HepG2 (cell line): Measurements from ENCODE around the gene GATA5. TPM values are rescaled to one million over a fixed set of nuclear protein-coding genes. Genes with fewer than 3 reads are reported as not detected.

Experiments used
- ATAC-seq: fragments of 200-7000 bp; cut with Tn5 transposase; 3 replicates; pipeline ENCODE4 v1.9.1; 2020; ENCODE audit warnings: mild to moderate bottlenecking, moderate library complexity
- BruUV-seq: library from RNA; stranded (reverse); fragments of 400-500 nt; replicated peaks from 2 replicates; lab custom pipeline; 2021; lab: Mats Ljungman, UMichigan
- CTCF ChIA-PET: fragments of 300-600 bp; formaldehyde crosslinking; extraction: SDS; loops from one replicate; lab custom pipeline; 2021; ENCODE audit warnings: low total read pairs, inconsistent platforms, low intra/inter-chr PET ratio; lab: Yijun Ruan, JAX
- POLR2A ChIA-PET: fragments of 350-600 bp; sonication (Branson Sonifier 250); formaldehyde crosslinking; loops from one replicate; lab custom pipeline; 2020; ENCODE audit warnings: antibody characterized with exemption, inconsistent platforms; lab: Yijun Ruan, JAX
- DNase-seq: peaks from one replicate; pipeline ENCODE4 v3.0.0-alpha.2; 2015; ENCODE audit warnings: low spot score
- FAIRE-seq: peaks from 3 replicates; lab custom pipeline; 2011; peaks lifted over from hg19 to GRCh38; lab: Jason Lieb, UNC
- H2AFZ ChIP-seq: one replicate; pipeline ENCODE4 v1.6.1; 2011; ENCODE audit warnings: low read length, inconsistent platforms
- H3K27ac ChIP-seq: fragments of 300-600 bp; 3 replicates; pipeline ENCODE4 v1.8.0; 2011; ENCODE audit warnings: mixed run types, mild to moderate bottlenecking, mixed read lengths, low read length, inconsistent platforms; ENCODE audit not compliant: insufficient read depth; ENCODE audit errors: extremely low read length
- H3K27me3 ChIP-seq, 2 experiments: fragments of 200-600 bp in 1 of 2; 2 replicates in 1 of 2; 3 replicates in 1 of 2; pipeline versions ENCODE4 v1.6.0 to v1.8.0; 2011; ENCODE audit warnings: low read length in 2 of 2, mild to moderate bottlenecking in 2 of 2, moderate library complexity in 2 of 2, inconsistent platforms in 1 of 2; ENCODE audit not compliant: insufficient read depth in 2 of 2, control insufficient read depth in 1 of 2
- H3K36me3 ChIP-seq, 2 experiments: fragments of 200-600 bp in 1 of 2; replicated peaks in 1 of 2; 2 replicates in 1 of 2; 3 replicates in 1 of 2; pipeline versions ENCODE4 v1.5.1 to v1.8.0; 2011; ENCODE audit warnings: low read length in 2 of 2, inconsistent platforms in 1 of 2; ENCODE audit not compliant: insufficient read depth in 2 of 2, control insufficient read depth in 1 of 2
- H3K4me1 ChIP-seq: 2 replicates; pipeline ENCODE4 v1.5.1; 2012; ENCODE audit warnings: low read length, inconsistent platforms; ENCODE audit not compliant: insufficient read depth
- H3K4me2 ChIP-seq: 2 replicates; pipeline ENCODE4 v1.6.0; 2011; ENCODE audit warnings: low read depth, low read length, inconsistent platforms
- H3K4me3 ChIP-seq, 3 experiments: fragments of 200-600 bp in 1 of 3; sonication (generic), shearing (Covaris generic) in 1 of 3; replicated peaks in 1 of 3; 2 replicates each; pipeline ENCODE4 v1.5.1; 2011 to 2016; ENCODE audit warnings: low read length in 3 of 3, inconsistent platforms in 2 of 3, low read depth in 2 of 3, mild to moderate bottlenecking in 2 of 3, control low read depth in 1 of 3, mixed read lengths in 1 of 3; ENCODE audit not compliant: insufficient read depth in 1 of 3
- H3K79me2 ChIP-seq: one replicate; pipeline ENCODE4 v1.6.1; 2011; ENCODE audit warnings: low read length, inconsistent platforms; ENCODE audit not compliant: insufficient read depth
- H3K9ac ChIP-seq: 2 replicates; pipeline ENCODE4 v1.6.0; 2011; ENCODE audit warnings: mild to moderate bottlenecking, low read depth, low read length, inconsistent platforms; ENCODE audit not compliant: insufficient read depth
- H3K9me3 ChIP-seq: 2 replicates; pipeline ENCODE4 v1.5.1; 2012; ENCODE audit warnings: mild to moderate bottlenecking, low read length
- H4K20me1 ChIP-seq: 2 replicates; pipeline ENCODE4 v1.6.0; 2011; ENCODE audit warnings: inconsistent platforms, mild to moderate bottlenecking, low read length, moderate library complexity; ENCODE audit not compliant: insufficient read depth
- ATAD3A ChIP-seq: sonication (generic); formaldehyde crosslinking; IDR thresholded peaks from 2 replicates; pipeline ENCODE4 v1.4.0; 2020; ENCODE audit warnings: missing genetic modification reagents
- CC2D1A ChIP-seq: sonication (generic); formaldehyde crosslinking; IDR thresholded peaks from 2 replicates; pipeline ENCODE4 v1.8.1; 2023; ENCODE audit warnings: mild to moderate bottlenecking, missing genetic modification reagents
- ELF1 ChIP-seq: sonication (generic); formaldehyde crosslinking; IDR thresholded peaks from 2 replicates; pipeline ENCODE4 v1.4.0; 2020; ENCODE audit warnings: missing genetic modification reagents
- SMAD3 ChIP-seq: sonication (generic); formaldehyde crosslinking; IDR thresholded peaks from 2 replicates; pipeline ENCODE4 v1.4.0; 2020; ENCODE audit warnings: missing genetic modification reagents
- ZNF17 ChIP-seq: sonication (generic); formaldehyde crosslinking; IDR thresholded peaks from 2 replicates; pipeline ENCODE4 v1.5.0; 2020; ENCODE audit warnings: mild to moderate bottlenecking, missing genetic modification reagents
- ZNF350 ChIP-seq: sonication (generic); formaldehyde crosslinking; IDR thresholded peaks from 2 replicates; pipeline ENCODE4 v1.4.0; 2020; ENCODE audit warnings: mild to moderate bottlenecking, low read depth, missing genetic modification reagents, borderline replicate concordance
- WGBS: methylation state at CpG from one replicate; pipeline ENCODE4 v1.1.6; 2017; ENCODE audit warnings: low lambda C conversion rate; 5-methylcytosine and 5-hydroxymethylcytosine counted together
- in situ Hi-C: cut with HindIII; loops from 2 replicates; pipeline ENCODE4 v1.10.0; 2017; ENCODE audit warnings: low pct_unique_long_range_greater_than_20kb; ENCODE audit not compliant: extremely low pct_ligation_motif_present
- intact Hi-C: fragments of 100-400 bp; cut with micrococcal nuclease; formaldehyde crosslinking; loops from one replicate; pipeline ENCODE4 v1.10.0; 2022; ENCODE audit not compliant: unreplicated experiment
- polyA plus RNA-seq, 8 experiments: library from polyadenylated mRNA; depleted of rRNA in 3 of 8; stranded (reverse) in 7 of 8; unstranded in 1 of 8; fragments of >200 nt; fragmentation: Illumina TruSeq in 4 of 8; extraction: Trizol in 4 of 8; gene quantifications; 2 replicates each; pipeline versions ENCODE4 v1.2.1 to v1.2.3, GENCODE V29; 2011 to 2016; ENCODE audit warnings: low read depth in 4 of 8, missing spikeins in 1 of 8, mixed read lengths in 1 of 8; ENCODE audit not compliant: insufficient read depth in 1 of 8
- total RNA-seq, 5 experiments: library from RNA; depleted of rRNA; stranded (reverse); fragments of >200 nt; fragmentation: Illumina TruSeq; extraction: Trizol; gene quantifications; 2 replicates each; pipeline ENCODE4 v1.2.3, GENCODE V29; 2016; ENCODE audit warnings: low read depth in 1 of 5
- TF ChIP-seq, protein P1 (sequence below): sonication (generic); formaldehyde crosslinking; IDR thresholded peaks from 2 replicates; pipeline ENCODE4 v1.4.0; 2020; ENCODE audit warnings: missing genetic modification reagents
- TF ChIP-seq, protein P2 (sequence below): sonication (generic); formaldehyde crosslinking; IDR thresholded peaks from 2 replicates; pipeline ENCODE4 v1.8.1; 2022; ENCODE audit warnings: low read depth, mild to moderate bottlenecking, missing genetic modification reagents
- TF ChIP-seq, protein P3 (sequence below): sonication (generic); formaldehyde crosslinking; IDR thresholded peaks from 2 replicates; pipeline ENCODE4 v1.4.0; 2020; ENCODE audit warnings: mild to moderate bottlenecking, missing genetic modification reagents
- TF ChIP-seq, protein P4 (sequence below): sonication (generic); formaldehyde crosslinking; IDR thresholded peaks from 2 replicates; pipeline ENCODE4 v1.5.1; 2020; ENCODE audit warnings: missing genetic modification reagents, mild to moderate bottlenecking, borderline replicate concordance
- TF ChIP-seq, protein P5 (sequence below): sonication (generic); formaldehyde crosslinking; IDR thresholded peaks from 2 replicates; pipeline ENCODE4 v1.5.1; 2020; ENCODE audit warnings: missing genetic modification reagents, mild to moderate bottlenecking, borderline replicate concordance

GATA5 gene
- total and polyA plus RNA-seq, 2 of the 13 experiments (the other 11 are each of a cell fraction or from before 2014, with no cell fraction given) = 0.12 to 0.20 TPM

DNA sequence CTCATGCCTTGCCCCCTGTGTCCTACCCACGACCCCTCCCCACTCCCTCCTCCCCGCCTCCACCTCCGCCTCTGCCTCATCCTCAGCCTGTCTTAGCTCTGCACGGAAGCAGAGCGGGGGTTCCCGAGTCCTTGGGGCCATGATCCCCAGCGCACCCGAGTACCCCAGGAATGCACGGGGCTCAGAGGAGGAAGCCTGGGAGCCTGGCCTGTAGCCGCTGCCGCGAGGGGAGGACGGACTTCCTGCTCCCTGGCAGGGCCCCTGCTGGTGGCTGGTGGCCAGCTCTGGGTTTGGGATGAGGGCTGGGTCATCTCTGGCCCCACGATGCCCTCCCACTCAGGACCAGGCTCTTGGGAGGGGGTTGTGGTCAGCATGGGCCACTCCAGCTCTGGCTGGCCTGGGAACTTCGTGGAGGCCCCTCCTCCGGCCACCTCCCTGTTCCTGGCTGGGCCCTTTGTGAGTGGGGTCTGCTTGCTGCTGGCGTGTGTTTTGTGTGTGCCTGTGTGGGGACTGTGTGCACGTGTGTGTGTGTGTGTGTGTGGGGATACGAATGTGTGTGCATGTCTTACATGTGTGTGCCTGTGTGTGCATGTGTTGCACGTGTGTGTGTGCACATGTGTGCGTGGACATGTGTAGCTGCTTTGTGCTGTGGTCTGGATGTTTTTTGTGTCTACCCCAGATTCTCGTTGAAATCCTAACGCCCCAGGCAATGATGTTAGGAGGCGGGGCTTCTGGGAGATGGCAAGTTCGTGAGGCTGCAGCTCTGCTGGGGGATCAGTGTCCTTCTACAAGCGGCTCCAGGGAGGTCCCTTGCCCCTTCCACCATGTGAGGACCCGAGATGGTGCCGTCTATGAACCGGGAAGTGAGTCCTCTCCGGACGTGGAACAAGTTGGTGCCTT is 47.1 kb downstream of the GATA5 start:
- ChIA-PET POLR2A (interaction anchor here (0.6 kb wide), 1 partner anchor 21 kb away, joined by 3 read pairs; no protein-coding TSS in a partner anchor), CTCF (no interaction called here)
- H3K4me1 ChIP-seq = peaks cover 47% of the 10 kb centered on the region
- in situ Hi-C loops (no loop called here), intact Hi-C loops (no loop called here)
- FAIRE-seq (no peak), DNase-seq (no peak), ATAC-seq (no peak)
- no peaks in the 10 kb centered on the region for H3K9me3 ChIP-seq
- peaks cover 23 to 93% of the 10 kb centered on the region in 2 experiments for H3K27me3 ChIP-seq
- H3K4me3 ChIP-seq = no peak overlapping the region
- peaks cover 9% of the 10 kb centered on the region; the same call in 1 of the 2 replicates for H4K20me1 ChIP-seq
- no peak overlapping the region for H2AFZ ChIP-seq
- 43% methylated on average over 31 of the region's 31 CpGs for WGBS
- H3K79me2 ChIP-seq = no peaks in the 10 kb centered on the region
- no peaks in the 10 kb centered on the region for H3K36me3 ChIP-seq
- no peak overlapping the region for H3K4me2 ChIP-seq
- no peak overlapping the region for H3K9ac ChIP-seq
- BruUV-seq = no TSS peak
- H3K27ac ChIP-seq = no peak overlapping the region
- TF ChIP-seq CC2D1A (CRISPR knock-in tag) (no peak), ELF1 (no peak), ZNF350 (no peak), ZNF17 (CRISPR knock-in tag) (no peak), SMAD3 (no peak), ATAD3A (CRISPR knock-in tag) (no peak)
- TF ChIP-seq, protein P1, sequence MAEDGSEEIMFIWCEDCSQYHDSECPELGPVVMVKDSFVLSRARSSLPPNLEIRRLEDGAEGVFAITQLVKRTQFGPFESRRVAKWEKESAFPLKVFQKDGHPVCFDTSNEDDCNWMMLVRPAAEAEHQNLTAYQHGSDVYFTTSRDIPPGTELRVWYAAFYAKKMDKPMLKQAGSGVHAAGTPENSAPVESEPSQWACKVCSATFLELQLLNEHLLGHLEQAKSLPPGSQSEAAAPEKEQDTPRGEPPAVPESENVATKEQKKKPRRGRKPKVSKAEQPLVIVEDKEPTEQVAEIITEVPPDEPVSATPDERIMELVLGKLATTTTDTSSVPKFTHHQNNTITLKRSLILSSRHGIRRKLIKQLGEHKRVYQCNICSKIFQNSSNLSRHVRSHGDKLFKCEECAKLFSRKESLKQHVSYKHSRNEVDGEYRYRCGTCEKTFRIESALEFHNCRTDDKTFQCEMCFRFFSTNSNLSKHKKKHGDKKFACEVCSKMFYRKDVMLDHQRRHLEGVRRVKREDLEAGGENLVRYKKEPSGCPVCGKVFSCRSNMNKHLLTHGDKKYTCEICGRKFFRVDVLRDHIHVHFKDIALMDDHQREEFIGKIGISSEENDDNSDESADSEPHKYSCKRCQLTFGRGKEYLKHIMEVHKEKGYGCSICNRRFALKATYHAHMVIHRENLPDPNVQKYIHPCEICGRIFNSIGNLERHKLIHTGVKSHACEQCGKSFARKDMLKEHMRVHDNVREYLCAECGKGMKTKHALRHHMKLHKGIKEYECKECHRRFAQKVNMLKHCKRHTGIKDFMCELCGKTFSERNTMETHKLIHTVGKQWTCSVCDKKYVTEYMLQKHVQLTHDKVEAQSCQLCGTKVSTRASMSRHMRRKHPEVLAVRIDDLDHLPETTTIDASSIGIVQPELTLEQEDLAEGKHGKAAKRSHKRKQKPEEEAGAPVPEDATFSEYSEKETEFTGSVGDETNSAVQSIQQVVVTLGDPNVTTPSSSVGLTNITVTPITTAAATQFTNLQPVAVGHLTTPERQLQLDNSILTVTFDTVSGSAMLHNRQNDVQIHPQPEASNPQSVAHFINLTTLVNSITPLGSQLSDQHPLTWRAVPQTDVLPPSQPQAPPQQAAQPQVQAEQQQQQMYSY (CRISPR knock-in tag) = no peak
- TF ChIP-seq, protein P2, sequence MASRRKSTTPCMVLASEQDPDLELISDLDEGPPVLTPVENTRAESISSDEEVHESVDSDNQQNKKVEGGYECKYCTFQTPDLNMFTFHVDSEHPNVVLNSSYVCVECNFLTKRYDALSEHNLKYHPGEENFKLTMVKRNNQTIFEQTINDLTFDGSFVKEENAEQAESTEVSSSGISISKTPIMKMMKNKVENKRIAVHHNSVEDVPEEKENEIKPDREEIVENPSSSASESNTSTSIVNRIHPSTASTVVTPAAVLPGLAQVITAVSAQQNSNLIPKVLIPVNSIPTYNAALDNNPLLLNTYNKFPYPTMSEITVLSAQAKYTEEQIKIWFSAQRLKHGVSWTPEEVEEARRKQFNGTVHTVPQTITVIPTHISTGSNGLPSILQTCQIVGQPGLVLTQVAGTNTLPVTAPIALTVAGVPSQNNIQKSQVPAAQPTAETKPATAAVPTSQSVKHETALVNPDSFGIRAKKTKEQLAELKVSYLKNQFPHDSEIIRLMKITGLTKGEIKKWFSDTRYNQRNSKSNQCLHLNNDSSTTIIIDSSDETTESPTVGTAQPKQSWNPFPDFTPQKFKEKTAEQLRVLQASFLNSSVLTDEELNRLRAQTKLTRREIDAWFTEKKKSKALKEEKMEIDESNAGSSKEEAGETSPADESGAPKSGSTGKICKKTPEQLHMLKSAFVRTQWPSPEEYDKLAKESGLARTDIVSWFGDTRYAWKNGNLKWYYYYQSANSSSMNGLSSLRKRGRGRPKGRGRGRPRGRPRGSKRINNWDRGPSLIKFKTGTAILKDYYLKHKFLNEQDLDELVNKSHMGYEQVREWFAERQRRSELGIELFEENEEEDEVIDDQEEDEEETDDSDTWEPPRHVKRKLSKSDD (CRISPR knock-in tag) = no peak
- TF ChIP-seq, protein P3, sequence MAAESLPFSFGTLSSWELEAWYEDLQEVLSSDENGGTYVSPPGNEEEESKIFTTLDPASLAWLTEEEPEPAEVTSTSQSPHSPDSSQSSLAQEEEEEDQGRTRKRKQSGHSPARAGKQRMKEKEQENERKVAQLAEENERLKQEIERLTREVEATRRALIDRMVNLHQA (CRISPR knock-in tag) = no peak
- TF ChIP-seq, protein P4, sequence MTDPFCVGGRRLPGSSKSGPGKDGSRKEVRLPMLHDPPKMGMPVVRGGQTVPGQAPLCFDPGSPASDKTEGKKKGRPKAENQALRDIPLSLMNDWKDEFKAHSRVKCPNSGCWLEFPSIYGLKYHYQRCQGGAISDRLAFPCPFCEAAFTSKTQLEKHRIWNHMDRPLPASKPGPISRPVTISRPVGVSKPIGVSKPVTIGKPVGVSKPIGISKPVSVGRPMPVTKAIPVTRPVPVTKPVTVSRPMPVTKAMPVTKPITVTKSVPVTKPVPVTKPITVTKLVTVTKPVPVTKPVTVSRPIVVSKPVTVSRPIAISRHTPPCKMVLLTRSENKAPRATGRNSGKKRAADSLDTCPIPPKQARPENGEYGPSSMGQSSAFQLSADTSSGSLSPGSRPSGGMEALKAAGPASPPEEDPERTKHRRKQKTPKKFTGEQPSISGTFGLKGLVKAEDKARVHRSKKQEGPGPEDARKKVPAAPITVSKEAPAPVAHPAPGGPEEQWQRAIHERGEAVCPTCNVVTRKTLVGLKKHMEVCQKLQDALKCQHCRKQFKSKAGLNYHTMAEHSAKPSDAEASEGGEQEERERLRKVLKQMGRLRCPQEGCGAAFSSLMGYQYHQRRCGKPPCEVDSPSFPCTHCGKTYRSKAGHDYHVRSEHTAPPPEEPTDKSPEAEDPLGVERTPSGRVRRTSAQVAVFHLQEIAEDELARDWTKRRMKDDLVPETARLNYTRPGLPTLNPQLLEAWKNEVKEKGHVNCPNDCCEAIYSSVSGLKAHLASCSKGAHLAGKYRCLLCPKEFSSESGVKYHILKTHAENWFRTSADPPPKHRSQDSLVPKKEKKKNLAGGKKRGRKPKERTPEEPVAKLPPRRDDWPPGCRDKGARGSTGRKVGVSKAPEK (CRISPR knock-in tag) = no peak
- TF ChIP-seq, protein P5, sequence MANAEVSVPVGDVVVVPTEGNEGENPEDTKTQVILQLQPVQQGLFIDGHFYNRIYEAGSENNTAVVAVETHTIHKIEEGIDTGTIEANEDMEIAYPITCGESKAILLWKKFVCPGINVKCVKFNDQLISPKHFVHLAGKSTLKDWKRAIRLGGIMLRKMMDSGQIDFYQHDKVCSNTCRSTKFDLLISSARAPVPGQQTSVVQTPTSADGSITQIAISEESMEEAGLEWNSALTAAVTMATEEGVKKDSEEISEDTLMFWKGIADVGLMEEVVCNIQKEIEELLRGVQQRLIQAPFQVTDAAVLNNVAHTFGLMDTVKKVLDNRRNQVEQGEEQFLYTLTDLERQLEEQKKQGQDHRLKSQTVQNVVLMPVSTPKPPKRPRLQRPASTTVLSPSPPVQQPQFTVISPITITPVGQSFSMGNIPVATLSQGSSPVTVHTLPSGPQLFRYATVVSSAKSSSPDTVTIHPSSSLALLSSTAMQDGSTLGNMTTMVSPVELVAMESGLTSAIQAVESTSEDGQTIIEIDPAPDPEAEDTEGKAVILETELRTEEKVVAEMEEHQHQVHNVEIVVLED (CRISPR knock-in tag) = no peak
